Esophagus muscularis mucosa (tissue), 3 donors: ENCODE measurements around the gene PRDM1.

Experiments
- EP300 ChIP-seq: sonication (generic); formaldehyde crosslinking; IDR thresholded peaks from one replicate; pipeline ENCODE4 v1.6.1; 2017; ENCODE audit warnings: antibody characterized with exemption
- TF ChIP-seq, protein P1 (sequence below), 3 experiments: fragments of 200-600 bp in 2 of 3; fragments of 450-650 bp in 1 of 3; sonication (generic) in 2 of 3; IDR thresholded peaks; one replicate each; pipeline ENCODE4 v1.5.1; 2017 to 2019; ENCODE audit warnings: antibody characterized with exemption in 3 of 3, mild to moderate bottlenecking in 2 of 3, moderate library complexity in 1 of 3

DNA sequence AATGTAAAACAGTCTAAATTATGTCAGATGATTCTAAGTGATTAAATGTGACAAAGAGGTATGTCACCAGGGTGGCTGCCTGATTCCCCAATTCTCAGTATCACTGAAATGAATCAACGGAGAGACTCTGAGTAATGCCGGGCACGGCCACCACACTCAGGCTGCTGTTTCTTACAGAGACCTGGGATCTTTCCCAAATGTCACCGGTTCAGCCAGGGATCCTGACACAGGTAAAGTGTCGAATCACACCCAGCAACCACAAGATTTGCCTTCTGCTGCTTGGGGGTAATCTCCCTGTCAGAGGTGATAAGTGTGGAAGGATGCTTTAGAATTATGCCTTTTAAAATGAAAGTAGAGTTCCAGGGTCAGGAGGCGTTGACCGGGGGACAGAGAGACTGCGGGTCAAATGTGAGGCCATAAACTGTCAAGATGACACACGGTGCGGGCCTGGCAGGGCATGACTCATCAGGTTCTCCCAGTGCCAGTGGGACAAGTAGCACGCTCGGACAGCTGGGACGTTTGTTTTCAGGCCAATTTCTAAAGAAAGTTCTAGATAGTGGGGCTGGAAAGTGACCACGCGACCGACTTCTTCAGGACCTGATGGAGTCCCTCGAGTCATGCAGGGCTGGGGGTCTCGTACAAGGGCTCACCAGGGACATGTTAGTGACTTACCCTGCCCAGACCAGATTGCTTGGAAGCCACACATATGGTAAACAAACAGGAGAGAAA lies 48.9 kb downstream of the PRDM1 start:
- no peak for TF ChIP-seq EP300
- TF ChIP-seq, protein P1, sequence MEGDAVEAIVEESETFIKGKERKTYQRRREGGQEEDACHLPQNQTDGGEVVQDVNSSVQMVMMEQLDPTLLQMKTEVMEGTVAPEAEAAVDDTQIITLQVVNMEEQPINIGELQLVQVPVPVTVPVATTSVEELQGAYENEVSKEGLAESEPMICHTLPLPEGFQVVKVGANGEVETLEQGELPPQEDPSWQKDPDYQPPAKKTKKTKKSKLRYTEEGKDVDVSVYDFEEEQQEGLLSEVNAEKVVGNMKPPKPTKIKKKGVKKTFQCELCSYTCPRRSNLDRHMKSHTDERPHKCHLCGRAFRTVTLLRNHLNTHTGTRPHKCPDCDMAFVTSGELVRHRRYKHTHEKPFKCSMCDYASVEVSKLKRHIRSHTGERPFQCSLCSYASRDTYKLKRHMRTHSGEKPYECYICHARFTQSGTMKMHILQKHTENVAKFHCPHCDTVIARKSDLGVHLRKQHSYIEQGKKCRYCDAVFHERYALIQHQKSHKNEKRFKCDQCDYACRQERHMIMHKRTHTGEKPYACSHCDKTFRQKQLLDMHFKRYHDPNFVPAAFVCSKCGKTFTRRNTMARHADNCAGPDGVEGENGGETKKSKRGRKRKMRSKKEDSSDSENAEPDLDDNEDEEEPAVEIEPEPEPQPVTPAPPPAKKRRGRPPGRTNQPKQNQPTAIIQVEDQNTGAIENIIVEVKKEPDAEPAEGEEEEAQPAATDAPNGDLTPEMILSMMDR (IDR thresholded peaks at IDR 0.05) = no peak
